Measurements from ENCODE around the gene MYCBP2. TPM values are rescaled to one million over a fixed set of nuclear protein-coding genes. Genes with fewer than 3 reads are reported as not detected.

MYCBP2 gene
- total RNA-seq, 1 donor from 2014 or later: 58.4 TPM

DNA sequence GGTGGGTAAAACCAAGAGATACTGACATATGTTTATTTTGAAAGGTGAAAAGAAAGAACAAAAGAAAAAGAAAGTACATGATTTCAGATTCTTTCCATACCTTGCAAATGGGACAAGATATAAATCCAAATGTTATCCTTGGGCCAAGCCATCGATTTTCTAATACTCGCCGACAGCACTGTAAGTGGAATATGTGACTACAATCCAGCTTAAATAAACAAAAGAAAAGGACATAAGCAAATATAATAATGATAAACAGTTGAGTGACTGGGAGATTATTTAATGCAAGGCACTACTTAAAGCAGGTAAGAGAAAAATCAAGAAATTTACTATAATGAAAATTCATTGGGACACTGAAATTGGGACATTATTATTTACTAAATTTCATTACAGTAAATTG, 270.0 kb downstream of the MYCBP2 start:
- H3K27me3 Mint-ChIP-seq: no peaks in the 10 kb centered on the region
- H3K4me3 Mint-ChIP-seq (ENCODE audit: low read depth): no peak overlapping the region
- no peak for DNase-seq (ENCODE audit: low spot score, unreplicated experiment)
- peaks cover 29% of the 10 kb centered on the region for H3K36me3 Mint-ChIP-seq (ENCODE audit: insufficient read depth)
- no peaks in the 10 kb centered on the region for H3K9me3 Mint-ChIP-seq (ENCODE audit: low read depth)
- no peak overlapping the region for H3K27ac Mint-ChIP-seq
- H3K4me1 Mint-ChIP-seq (ENCODE audit: low read depth): peaks cover 22% of the 10 kb centered on the region
- no peak for TF ChIP-seq CTCF (IDR thresholded peaks at IDR 0.05; ENCODE audit: unreplicated experiment)

DNA sequence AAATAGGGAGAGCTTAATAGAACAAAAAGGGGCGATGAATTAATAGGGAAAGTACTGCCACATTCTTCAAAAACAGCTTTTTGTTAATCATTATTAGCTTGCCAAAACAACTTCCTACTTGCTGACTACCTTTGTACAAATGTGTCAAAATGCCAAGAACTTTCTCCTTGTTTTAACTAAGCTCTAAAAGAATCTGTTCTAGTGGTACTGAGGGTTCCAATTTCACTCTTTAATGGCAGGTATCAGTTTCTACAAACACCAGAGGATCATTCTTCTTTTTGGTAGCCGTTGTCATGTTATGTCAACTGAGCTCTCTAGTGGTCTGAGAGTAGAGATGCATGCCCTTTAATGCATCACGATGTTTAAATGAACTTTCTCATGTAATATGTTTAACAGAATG, 270.5 kb downstream of the MYCBP2 start:
- no peaks in the 10 kb centered on the region for H3K9me3 Mint-ChIP-seq (ENCODE audit: low read depth)
- no peak overlapping the region for H3K4me3 Mint-ChIP-seq (ENCODE audit: low read depth)
- TF ChIP-seq CTCF (IDR thresholded peaks at IDR 0.05; ENCODE audit: unreplicated experiment): no peak
- no peaks in the 10 kb centered on the region for H3K27me3 Mint-ChIP-seq
- peaks cover 27% of the 10 kb centered on the region for H3K36me3 Mint-ChIP-seq (ENCODE audit: insufficient read depth)
- no peak for DNase-seq (ENCODE audit: low spot score, unreplicated experiment)
- no peak overlapping the region for H3K27ac Mint-ChIP-seq
- peaks cover 20% of the 10 kb centered on the region for H3K4me1 Mint-ChIP-seq (ENCODE audit: low read depth)

DNA sequence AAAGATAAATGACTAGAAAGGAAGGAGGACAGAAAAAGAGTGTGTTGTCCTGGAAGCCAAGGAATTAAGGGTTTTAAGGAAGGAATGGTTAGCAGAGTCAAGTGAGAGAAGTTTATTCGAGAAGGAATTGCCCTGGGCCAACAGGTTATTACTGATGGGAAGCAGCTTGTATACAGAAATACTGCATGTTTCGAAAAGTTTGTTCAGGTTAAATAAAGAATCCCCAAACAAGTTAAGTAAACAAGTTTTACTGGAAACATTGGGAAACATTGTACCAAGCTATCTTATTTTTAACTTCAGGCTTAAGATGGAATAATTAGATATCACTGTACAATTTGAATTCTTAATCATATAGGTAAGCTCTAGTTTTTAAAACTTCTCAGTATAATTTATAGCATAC, 271.7 kb downstream of the MYCBP2 start:
- TF ChIP-seq CTCF (IDR thresholded peaks at IDR 0.05; ENCODE audit: unreplicated experiment): no peak
- H3K36me3 Mint-ChIP-seq (ENCODE audit: insufficient read depth): peaks cover 29% of the 10 kb centered on the region
- DNase-seq (ENCODE audit: low spot score, unreplicated experiment): no peak
- H3K27ac Mint-ChIP-seq: no peak overlapping the region
- no peaks in the 10 kb centered on the region for H3K9me3 Mint-ChIP-seq (ENCODE audit: low read depth)
- no peaks in the 10 kb centered on the region for H3K27me3 Mint-ChIP-seq
- H3K4me1 Mint-ChIP-seq (ENCODE audit: low read depth): peaks cover 19% of the 10 kb centered on the region
- no peak overlapping the region for H3K4me3 Mint-ChIP-seq (ENCODE audit: low read depth)

DNA sequence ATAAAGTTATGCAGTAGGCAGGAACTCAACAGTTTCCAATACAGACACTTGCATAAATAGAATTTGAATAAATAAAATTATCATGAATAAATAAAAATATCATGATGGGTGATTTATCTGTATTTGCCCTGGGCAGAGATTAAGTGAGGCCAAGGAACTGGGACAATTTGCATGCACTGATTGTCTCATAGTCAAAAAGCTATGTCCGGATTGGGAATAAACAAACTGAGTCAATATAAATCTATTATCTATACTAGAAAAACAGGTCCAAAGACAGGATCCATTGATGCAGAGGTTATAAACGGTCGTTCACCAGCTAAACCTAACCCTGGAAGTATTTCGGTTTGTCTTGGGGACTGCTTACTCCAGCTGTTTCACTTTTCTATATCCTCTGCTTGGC, 273.7 kb downstream of the MYCBP2 start:
- H3K9me3 Mint-ChIP-seq (ENCODE audit: low read depth): no peaks in the 10 kb centered on the region
- no peak for TF ChIP-seq CTCF (IDR thresholded peaks at IDR 0.05; ENCODE audit: unreplicated experiment)
- no peak overlapping the region for H3K27ac Mint-ChIP-seq
- DNase-seq (ENCODE audit: low spot score, unreplicated experiment): no peak
- peaks cover 41% of the 10 kb centered on the region for H3K36me3 Mint-ChIP-seq (ENCODE audit: insufficient read depth)
- no peaks in the 10 kb centered on the region for H3K27me3 Mint-ChIP-seq
- H3K4me1 Mint-ChIP-seq (ENCODE audit: low read depth): peaks cover 19% of the 10 kb centered on the region
- H3K4me3 Mint-ChIP-seq (ENCODE audit: low read depth): no peak overlapping the region

GRCh38 chr13:77048681-77049080, 278.2 kb downstream of the MYCBP2 start:
- no peak for DNase-seq (ENCODE audit: low spot score, unreplicated experiment)
- Mint-ChIP-seq H3K4me1 (ENCODE audit: low read depth) (peaks cover 1% of the 10 kb centered on the region), H3K36me3 (ENCODE audit: insufficient read depth) (peaks cover 26% of the 10 kb centered on the region), H3K4me3 (ENCODE audit: low read depth) (no peak overlapping the region), H3K9me3 (ENCODE audit: low read depth) (no peaks in the 10 kb centered on the region), H3K27me3 (no peaks in the 10 kb centered on the region), H3K27ac (no peak overlapping the region)
- no peak for TF ChIP-seq CTCF (IDR thresholded peaks at IDR 0.05; ENCODE audit: unreplicated experiment)

Data from progenitor cell of endocrine pancreas (in vitro differentiated cells).